Ovary (tissue), 9 donors: ENCODE measurements around the gene PPFIA4. TPM values are rescaled to one million over a fixed set of nuclear protein-coding genes. Genes with fewer than 3 reads are reported as not detected.

ENCODE experiments used
- DNase-seq, 5 donors: peaks; one replicate each; pipeline ENCODE4 v3.0.0-alpha.2; 2019 to 2020
- H3K27ac ChIP-seq, 2 donors: fragments of 200-600 bp; one replicate each; pipeline versions ENCODE4 v1.5.1 to v1.8.0; 2019 to 2022
- H3K27me3 ChIP-seq: fragments of 200-600 bp; one replicate; pipeline ENCODE4 v1.8.0; 2022
- H3K36me3 ChIP-seq: fragments of 200-600 bp; sonication (generic); one replicate; pipeline ENCODE4 v1.5.1; 2019
- H3K4me1 ChIP-seq: one replicate; pipeline ENCODE4 v1.8.1; 2013; ENCODE audit warnings: mild to moderate bottlenecking, moderate library complexity; ENCODE audit not compliant: insufficient read depth
- H3K4me3 ChIP-seq: fragments of 200-600 bp; sonication (generic); one replicate; pipeline ENCODE4 v1.5.1; 2017
- H3K9me3 ChIP-seq, 2 donors: fragments of 200-600 bp in 1 of 2; sonication (generic) in 1 of 2; one replicate each; pipeline versions ENCODE4 v1.5.1 to v1.8.1; 2013 to 2019; ENCODE audit warnings: mild to moderate bottlenecking in 1 of 2, moderate library complexity in 1 of 2
- EP300 ChIP-seq: sonication (generic); formaldehyde crosslinking; IDR thresholded peaks from one replicate; pipeline ENCODE4 v1.6.1; 2017; ENCODE audit warnings: antibody characterized with exemption
- POLR2A ChIP-seq: fragments of 450-650 bp; IDR thresholded peaks from one replicate; pipeline ENCODE4 v1.6.1; 2017; ENCODE audit warnings: antibody characterized with exemption, mild to moderate bottlenecking, moderate library complexity
- WGBS, 3 donors: extraction: QIAGEN DNeasy Blood & Tissue Kit in 1 of 3; methylation state at CpG; one replicate each; pipeline versions ENCODE4 v1.1.5 to v1.1.7; 2013 to 2017; 5-methylcytosine and 5-hydroxymethylcytosine counted together
- intact Hi-C, 4 donors: fragments of 100-400 bp; cut with DNase I; formaldehyde crosslinking; loops; one replicate each; pipeline versions ENCODE4 v1.11.0 to v1.15.1; 2022 to 2023
- polyA plus RNA-seq, 2 donors: library from polyadenylated mRNA; stranded (reverse); fragments of 200-250 nt in 1 of 2; fragments of 350-450 nt in 1 of 2; fragmentation: Illumina TruSeq in 1 of 2; extraction: RNeasy Lipid Tissue Mini Kit (QIAGEN cat#74804) in 1 of 2; gene quantifications; one replicate each; pipeline ENCODE4 v1.2.3, GENCODE V29; 2013 to 2014
- total RNA-seq, 7 donors: library from RNA; depleted of rRNA in 2 of 7; stranded (reverse); fragments of >200 nt in 2 of 7; fragmentation: NEBNext Ultra II Directional in 3 of 7; extraction: Animal tissue kit (Norgen Biotek cat#: 25700) in 3 of 7; gene quantifications; one replicate each; pipeline versions ENCODE4 v1.1.0 to v1.2.4, GENCODE V29; 2016 to 2023
- TF ChIP-seq, protein P1 (sequence below), 3 donors: fragments of 450-650 bp in 2 of 3; fragments of 200-600 bp in 1 of 3; IDR thresholded peaks; one replicate each; pipeline versions ENCODE4 v1.5.1 to v1.8.0; 2016 to 2022; ENCODE audit warnings: antibody characterized with exemption in 3 of 3, mild to moderate bottlenecking in 1 of 3
- donor health status: DM: no; HTN: no; CAD: no; lungs with moderate emphysema.
- donor health status: DM: no; HTN: no; CAD: no.
- donor health status: Bipolar disorder and iron deficiency.
- donor health status: DM: yes; HTN: yes; CAD: no.
- donor health status: DM: no; HTN: no; CAD: no.
- donor health status: DM: yes; HTN: yes; CAD: no.

The PPFIA4 gene
- total and polyA plus RNA-seq, 9 donors: 0.35 to 2.6 (median 1.4) TPM

DNA sequence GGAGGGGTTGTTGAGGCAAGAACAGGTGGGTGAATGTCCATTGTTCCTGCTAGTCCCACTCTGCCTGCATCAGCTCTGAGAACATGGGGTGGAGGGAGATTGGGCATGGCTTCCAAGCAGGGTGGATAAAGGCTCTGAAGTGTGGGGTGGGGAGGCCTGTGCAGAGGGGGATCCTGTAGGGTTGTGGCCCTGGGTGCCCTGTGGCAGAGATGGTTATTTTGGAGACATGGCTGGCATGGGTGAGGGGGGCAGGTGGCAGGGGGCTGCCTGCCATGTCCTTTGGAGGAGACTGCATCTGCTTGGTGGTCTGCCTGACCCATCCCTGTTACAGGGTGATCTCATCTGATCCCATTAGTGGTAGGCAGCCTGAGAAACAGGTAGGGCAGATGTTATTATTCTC lies 48.3 kb downstream of the PPFIA4 start:
- no peaks in the 10 kb centered on the region for H3K9me3 ChIP-seq
- TF ChIP-seq, protein P1, sequence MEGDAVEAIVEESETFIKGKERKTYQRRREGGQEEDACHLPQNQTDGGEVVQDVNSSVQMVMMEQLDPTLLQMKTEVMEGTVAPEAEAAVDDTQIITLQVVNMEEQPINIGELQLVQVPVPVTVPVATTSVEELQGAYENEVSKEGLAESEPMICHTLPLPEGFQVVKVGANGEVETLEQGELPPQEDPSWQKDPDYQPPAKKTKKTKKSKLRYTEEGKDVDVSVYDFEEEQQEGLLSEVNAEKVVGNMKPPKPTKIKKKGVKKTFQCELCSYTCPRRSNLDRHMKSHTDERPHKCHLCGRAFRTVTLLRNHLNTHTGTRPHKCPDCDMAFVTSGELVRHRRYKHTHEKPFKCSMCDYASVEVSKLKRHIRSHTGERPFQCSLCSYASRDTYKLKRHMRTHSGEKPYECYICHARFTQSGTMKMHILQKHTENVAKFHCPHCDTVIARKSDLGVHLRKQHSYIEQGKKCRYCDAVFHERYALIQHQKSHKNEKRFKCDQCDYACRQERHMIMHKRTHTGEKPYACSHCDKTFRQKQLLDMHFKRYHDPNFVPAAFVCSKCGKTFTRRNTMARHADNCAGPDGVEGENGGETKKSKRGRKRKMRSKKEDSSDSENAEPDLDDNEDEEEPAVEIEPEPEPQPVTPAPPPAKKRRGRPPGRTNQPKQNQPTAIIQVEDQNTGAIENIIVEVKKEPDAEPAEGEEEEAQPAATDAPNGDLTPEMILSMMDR (IDR thresholded peaks at IDR 0.05): no peak
- no peak for TF ChIP-seq EP300
- no peak for TF ChIP-seq POLR2A
- peaks cover 3% of the 10 kb centered on the region for H3K4me1 ChIP-seq
- H3K4me3 ChIP-seq: no peak overlapping the region
- no peak for DNase-seq
- intact Hi-C loops: no loop called here
- H3K27me3 ChIP-seq: no peaks in the 10 kb centered on the region
- no peaks in the 10 kb centered on the region for H3K36me3 ChIP-seq
- no peak overlapping the region for H3K27ac ChIP-seq

DNA sequence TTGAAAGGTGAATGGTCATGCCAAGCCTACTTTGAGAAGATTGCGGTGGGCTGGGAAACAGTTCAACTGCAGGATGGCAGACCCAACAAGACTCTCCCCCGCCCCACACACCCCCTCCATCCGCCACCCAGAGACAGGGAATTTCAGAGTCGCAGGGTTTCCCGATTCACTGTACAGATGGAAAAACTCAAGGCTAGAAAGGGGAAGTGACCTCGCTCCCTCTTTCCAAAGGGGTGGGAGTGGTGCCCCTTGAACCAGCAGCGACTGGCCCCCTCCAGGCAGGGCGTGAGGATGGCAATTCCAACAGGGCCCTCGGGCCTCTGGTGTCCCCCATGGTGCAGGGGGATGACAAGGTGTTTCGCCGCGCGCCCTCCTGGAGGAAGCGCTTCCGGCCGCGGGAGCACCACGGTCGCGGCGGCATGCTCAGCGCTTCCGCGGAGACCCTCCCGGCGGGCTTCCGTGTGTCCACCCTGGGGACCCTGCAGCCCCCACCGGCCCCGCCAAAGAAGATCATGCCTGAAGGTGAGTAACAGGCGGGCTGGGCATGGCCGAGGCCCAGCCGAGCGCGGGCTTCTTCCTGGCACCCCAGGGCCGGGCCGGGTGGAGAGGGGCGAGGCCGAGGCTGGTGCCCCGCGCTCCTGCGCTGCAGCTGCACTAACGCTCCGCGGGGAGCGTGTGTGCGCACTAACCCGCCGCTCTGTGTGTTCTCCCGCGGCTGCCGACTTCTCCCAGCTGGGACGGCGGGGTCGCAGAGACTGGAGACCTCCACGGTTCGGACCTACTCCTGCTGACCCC lies 49.1 kb downstream of the PPFIA4 start:
- WGBS, 3 donors: 11 to 22% (median 13%) methylated on average over 37 to 56 of the region's 56 CpGs
- Histone ChIP-seq H3K4me3 (peak overlapping the region; percentile 13), H3K27me3 (no peaks in the 10 kb centered on the region), H3K27ac (no peak overlapping the region), H3K36me3 (no peaks in the 10 kb centered on the region), H3K9me3 (no peaks in the 10 kb centered on the region), H3K4me1 (peaks cover 3% of the 10 kb centered on the region)
- intact Hi-C loops: no loop called here
- DNase-seq: no peak
- TF ChIP-seq, protein P1 (IDR thresholded peaks at IDR 0.05): no peak
- TF ChIP-seq POLR2A (no peak), EP300 (no peak)

DNA sequence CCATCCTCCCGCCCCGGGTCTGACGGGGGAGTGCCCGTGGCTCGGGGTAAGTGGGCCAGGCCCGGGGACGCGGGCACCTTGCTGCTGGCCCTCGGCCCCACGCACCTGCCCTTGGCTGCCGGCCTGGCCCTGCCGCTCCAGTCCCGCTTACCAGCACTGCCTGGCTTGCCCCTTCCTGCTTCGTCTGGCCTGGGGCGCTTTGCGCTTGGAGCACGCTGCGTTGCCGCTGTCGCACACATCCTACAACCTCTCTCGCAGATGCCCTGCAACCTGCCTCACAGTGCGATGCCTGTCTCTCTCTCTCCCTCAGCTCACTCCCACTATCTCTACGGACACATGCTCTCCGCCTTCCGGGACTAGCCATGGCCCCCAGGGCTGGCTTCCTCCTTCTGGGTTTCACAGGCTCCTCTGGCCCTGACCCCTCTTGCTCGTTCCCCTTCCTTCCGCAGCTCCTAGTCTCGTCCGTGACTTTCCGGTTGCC lies 49.8 kb downstream of the PPFIA4 start:
- WGBS, 3 donors: 50 to 54% (median 50%) methylated on average over 30 of the region's 30 CpGs
- H3K36me3 ChIP-seq: no peaks in the 10 kb centered on the region
- peak overlapping the region; percentile 13 for H3K4me3 ChIP-seq
- no peak for TF ChIP-seq POLR2A
- no peak for TF ChIP-seq EP300
- TF ChIP-seq, protein P1 (IDR thresholded peaks at IDR 0.05): no peak
- no peak for DNase-seq
- H3K27ac ChIP-seq: no peak overlapping the region
- H3K4me1 ChIP-seq: peaks cover 3% of the 10 kb centered on the region
- intact Hi-C loops: no loop called here
- no peaks in the 10 kb centered on the region for H3K27me3 ChIP-seq
- H3K9me3 ChIP-seq: no peaks in the 10 kb centered on the region

DNA sequence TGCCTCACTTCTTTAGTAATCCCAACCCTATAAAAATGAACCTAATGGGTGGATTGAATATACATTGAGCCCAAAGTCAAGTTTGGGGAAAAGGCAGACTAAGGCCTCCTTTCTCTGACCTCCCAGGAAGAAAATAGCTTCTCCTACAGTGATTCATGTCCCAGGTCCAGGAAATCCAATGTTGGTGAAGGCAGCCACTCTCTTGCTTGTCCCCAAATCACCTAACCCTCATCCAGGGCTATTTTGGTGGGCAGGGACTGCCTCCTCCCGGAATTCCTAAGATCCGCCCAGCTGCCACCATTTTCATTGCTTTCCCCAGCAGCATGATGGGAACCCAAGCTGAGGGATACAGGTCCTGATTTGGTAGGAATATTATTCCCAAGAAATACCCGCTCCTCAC lies 51.1 kb downstream of the PPFIA4 start:
- 94 to 100% (median 97%) methylated on average over 3 of the region's 3 CpGs for WGBS, 3 donors
- TF ChIP-seq, protein P1 (IDR thresholded peaks at IDR 0.05): no peak
- TF ChIP-seq POLR2A: no peak
- no peak for TF ChIP-seq EP300
- H3K36me3 ChIP-seq: no peaks in the 10 kb centered on the region
- no peaks in the 10 kb centered on the region for H3K9me3 ChIP-seq
- no peak for DNase-seq
- H3K4me3 ChIP-seq: no peak overlapping the region
- intact Hi-C loops: no loop called here
- H3K27ac ChIP-seq: no peak overlapping the region
- H3K27me3 ChIP-seq: no peaks in the 10 kb centered on the region
- peaks cover 3% of the 10 kb centered on the region for H3K4me1 ChIP-seq
